SK-N-SH (cell line): ENCODE data around the gene CARD6.

Experiments
- EP300 ChIP-seq, 2 experiments: IDR thresholded peaks; 2 replicates each; pipeline versions ENCODE4 v1.4.0 to v1.6.1; 2012; ENCODE audit warnings: borderline replicate concordance in 1 of 2, low read depth in 1 of 2, low read length in 1 of 2
- EZH2phosphoT487 ChIP-seq: fragments of 200-600 bp; sonication (generic); IDR thresholded peaks from 2 replicates; pipeline ENCODE4 v1.6.1; 2017; ENCODE audit warnings: low read depth, mixed run types, mild to moderate bottlenecking, antibody characterized with exemption, moderate library complexity, borderline replicate concordance
- POLR2AphosphoS5 ChIP-seq: IDR thresholded peaks from 2 replicates; pipeline ENCODE4 v1.6.1; 2012; ENCODE audit warnings: low read depth, low read length
- RAD21 ChIP-seq: IDR thresholded peaks from 2 replicates; pipeline ENCODE4 v1.6.1; 2012; ENCODE audit warnings: mild to moderate bottlenecking, low read length
- TAF1 ChIP-seq: IDR thresholded peaks from 2 replicates; pipeline ENCODE4 v1.6.1; 2012; ENCODE audit warnings: low read depth, mild to moderate bottlenecking, low read length, moderate library complexity, borderline replicate concordance
- TF ChIP-seq, protein P1 (sequence below): fragments of 200-600 bp; sonication (generic); IDR thresholded peaks from 2 replicates; pipeline ENCODE4 v1.6.1; 2017; ENCODE audit warnings: antibody characterized with exemption, mild to moderate bottlenecking, moderate library complexity

DNA sequence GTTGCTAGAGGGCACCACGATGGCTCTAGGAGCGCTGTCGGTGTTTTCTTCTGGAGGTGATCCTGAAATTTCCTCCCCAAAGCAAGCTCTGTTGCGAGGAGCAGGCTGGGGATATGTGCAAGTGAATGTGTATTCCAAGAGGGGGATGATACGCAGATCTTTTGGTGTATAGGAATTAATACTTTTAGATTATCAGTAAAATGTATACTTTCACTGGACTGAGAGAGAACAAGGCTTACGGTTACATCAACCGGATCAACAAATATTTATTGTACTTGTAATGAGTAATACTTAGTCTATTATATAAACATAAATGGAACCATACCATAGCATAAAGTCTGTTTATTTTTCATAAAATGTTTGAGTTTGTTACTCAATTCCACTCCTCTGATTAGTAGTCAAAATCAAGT is 42.4 kb upstream of the CARD6 start:
- no peak for TF ChIP-seq EZH2phosphoT487
- TF ChIP-seq TAF1, result no peak; the same call in 1 of the 2 replicates
- no peak for TF ChIP-seq POLR2AphosphoS5
- TF ChIP-seq, protein P1, sequence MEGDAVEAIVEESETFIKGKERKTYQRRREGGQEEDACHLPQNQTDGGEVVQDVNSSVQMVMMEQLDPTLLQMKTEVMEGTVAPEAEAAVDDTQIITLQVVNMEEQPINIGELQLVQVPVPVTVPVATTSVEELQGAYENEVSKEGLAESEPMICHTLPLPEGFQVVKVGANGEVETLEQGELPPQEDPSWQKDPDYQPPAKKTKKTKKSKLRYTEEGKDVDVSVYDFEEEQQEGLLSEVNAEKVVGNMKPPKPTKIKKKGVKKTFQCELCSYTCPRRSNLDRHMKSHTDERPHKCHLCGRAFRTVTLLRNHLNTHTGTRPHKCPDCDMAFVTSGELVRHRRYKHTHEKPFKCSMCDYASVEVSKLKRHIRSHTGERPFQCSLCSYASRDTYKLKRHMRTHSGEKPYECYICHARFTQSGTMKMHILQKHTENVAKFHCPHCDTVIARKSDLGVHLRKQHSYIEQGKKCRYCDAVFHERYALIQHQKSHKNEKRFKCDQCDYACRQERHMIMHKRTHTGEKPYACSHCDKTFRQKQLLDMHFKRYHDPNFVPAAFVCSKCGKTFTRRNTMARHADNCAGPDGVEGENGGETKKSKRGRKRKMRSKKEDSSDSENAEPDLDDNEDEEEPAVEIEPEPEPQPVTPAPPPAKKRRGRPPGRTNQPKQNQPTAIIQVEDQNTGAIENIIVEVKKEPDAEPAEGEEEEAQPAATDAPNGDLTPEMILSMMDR, result no peak
- TF ChIP-seq RAD21, result no peak
- no peak for TF ChIP-seq EP300 (IDR thresholded peaks at IDR 0.05; ENCODE audit: borderline replicate concordance in 1 of 2, low read depth in 1 of 2, low read length in 1 of 2)
